HK-2 (cell line): ENCODE measurements around the gene SAA1.
"Not testable (repeated sequence)": the region's sequence is repeated elsewhere in the genome, so short reads cannot be mapped to it uniquely, and the experiment has no call there.

ENCODE experiments used
- DNase-seq: peaks from one replicate; pipeline ENCODE4 v3.0.0-alpha.2; 2018; ENCODE audit not compliant: unreplicated experiment

The SAA1 gene

GRCh38 chr11:18259259-18259658 lies 6.8 kb upstream of the SAA1 start:
- DNase-seq, result no peak

GRCh38 chr11:18261721-18262120 lies 4.3 kb upstream of the SAA1 start:
- no peak for DNase-seq

GRCh38 chr11:18262681-18263350 lies 3.2 kb upstream of the SAA1 start:
- not testable (repeated sequence) for DNase-seq

GRCh38 chr11:18264035-18264434 lies 2.0 kb upstream of the SAA1 start:
- no peak for DNase-seq

- DNase-seq, result no peak
These were observed 1.1 kb upstream of the SAA1 start for GRCh38 chr11:18264677-18265555.

- DNase-seq, result not testable (repeated sequence)
These were observed 1.5 kb downstream of the SAA1 start for GRCh38 chr11:18267335-18268133.

GRCh38 chr11:18269252-18269651 lies 3.2 kb downstream of the SAA1 start:
- DNase-seq, result not testable (repeated sequence)

GRCh38 chr11:18270102-18270501 lies 4.0 kb downstream of the SAA1 start:
- no peak for DNase-seq

GRCh38 chr11:18271206-18271605 lies 5.1 kb downstream of the SAA1 start:
- DNase-seq, result no peak

- no peak for DNase-seq
These were observed 11.7 kb downstream of the SAA1 start for GRCh38 chr11:18277565-18278271.

- no peak for DNase-seq
These were observed 14.5 kb downstream of the SAA1 start for GRCh38 chr11:18280438-18281045.

GRCh38 chr11:18282626-18283025 lies 16.6 kb downstream of the SAA1 start:
- no peak for DNase-seq

- no peak for DNase-seq
These were observed 19.8 kb downstream of the SAA1 start for GRCh38 chr11:18285841-18286240.

- no peak for DNase-seq
These were observed 22.8 kb downstream of the SAA1 start for GRCh38 chr11:18288911-18289310.

- DNase-seq, result no peak
These were observed 28.8 kb downstream of the SAA1 start for GRCh38 chr11:18294862-18295261.

GRCh38 chr11:18295316-18295715 lies 29.3 kb downstream of the SAA1 start:
- DNase-seq, result no peak

- DNase-seq, result no peak
These were observed 33.7 kb downstream of the SAA1 start for GRCh38 chr11:18299721-18300120.

GRCh38 chr11:18304745-18305144 lies 38.7 kb downstream of the SAA1 start:
- no peak for DNase-seq

GRCh38 chr11:18307461-18308139 lies 41.5 kb downstream of the SAA1 start:
- DNase-seq, result no peak

- DNase-seq, result no peak
These were observed 42.2 kb downstream of the SAA1 start for GRCh38 chr11:18308242-18308641.

GRCh38 chr11:18309691-18310090 lies 43.6 kb downstream of the SAA1 start:
- DNase-seq, result no peak
